Neural progenitor cell (in vitro differentiated cells): ENCODE results near the gene ALDH1L1.

Experiments
- CTCF ChIP-seq: fragments of 200-600 bp; sonication (generic); IDR thresholded peaks from 2 replicates; pipeline ENCODE4 v1.5.1; 2017; ENCODE audit warnings: antibody characterized with exemption, mild to moderate bottlenecking
- EZH2phosphoT487 ChIP-seq: fragments of 200-600 bp; sonication (generic); IDR thresholded peaks from 2 replicates; pipeline ENCODE4 v1.6.1; 2017; ENCODE audit warnings: antibody characterized with exemption

- TF ChIP-seq CTCF: peak; percentile 69
- no peak for TF ChIP-seq EZH2phosphoT487
These were observed 32.4 kb upstream of the ALDH1L1 start for GRCh38 chr3:126212620-126213378.
